Medulla oblongata (tissue), 1 donor: ENCODE measurements around the gene OBP2B.

Experiments used
- DNase-seq: peaks from one replicate; pipeline ENCODE4 v3.0.0-alpha.2; 2015; ENCODE audit errors: extremely low spot score

OBP2B gene

GRCh38 chr9:133169102-133169501 is 39.9 kb downstream of the OBP2B start:
- no peak for DNase-seq

GRCh38 chr9:133168432-133168831 is 40.6 kb downstream of the OBP2B start:
- no peak for DNase-seq

- no peak for DNase-seq
These were observed 41.3 kb downstream of the OBP2B start for GRCh38 chr9:133167769-133168168.

- no peak for DNase-seq
These were observed 41.8 kb downstream of the OBP2B start for GRCh38 chr9:133167096-133167730.

GRCh38 chr9:133166392-133166791 is 42.7 kb downstream of the OBP2B start:
- no peak for DNase-seq

- DNase-seq: no peak
These were observed 43.7 kb downstream of the OBP2B start for GRCh38 chr9:133165452-133165730.

- no peak for DNase-seq
These were observed 44.9 kb downstream of the OBP2B start for GRCh38 chr9:133164191-133164590.

- peak; percentile 49 for DNase-seq
These were observed 45.4 kb downstream of the OBP2B start, which contains the start of gene GBGT1 for GRCh38 chr9:133163504-133164172. Gene GBGT1, minus strand, starts transcription at chr9:133163914. Its CDS starts 1,502 bp downstream, at chr9:133162412.

GRCh38 chr9:133162861-133163503 is 46.1 kb downstream of the OBP2B start:
- DNase-seq: no peak

GRCh38 chr9:133161547-133161950 is 47.5 kb downstream of the OBP2B start:
- DNase-seq: no peak

GRCh38 chr9:133160742-133161546 is 48.1 kb downstream of the OBP2B start:
- peak; percentile 71 for DNase-seq

- DNase-seq: no peak
These were observed 50.4 kb downstream of the OBP2B start for GRCh38 chr9:133158695-133159094.
